Measurements from ENCODE around the gene XYLT1. TPM values are rescaled to one million over a fixed set of nuclear protein-coding genes. Genes with fewer than 3 reads are reported as not detected.

XYLT1 gene
- total RNA-seq, 1 donor from 2014 or later = 41.6 TPM

DNA sequence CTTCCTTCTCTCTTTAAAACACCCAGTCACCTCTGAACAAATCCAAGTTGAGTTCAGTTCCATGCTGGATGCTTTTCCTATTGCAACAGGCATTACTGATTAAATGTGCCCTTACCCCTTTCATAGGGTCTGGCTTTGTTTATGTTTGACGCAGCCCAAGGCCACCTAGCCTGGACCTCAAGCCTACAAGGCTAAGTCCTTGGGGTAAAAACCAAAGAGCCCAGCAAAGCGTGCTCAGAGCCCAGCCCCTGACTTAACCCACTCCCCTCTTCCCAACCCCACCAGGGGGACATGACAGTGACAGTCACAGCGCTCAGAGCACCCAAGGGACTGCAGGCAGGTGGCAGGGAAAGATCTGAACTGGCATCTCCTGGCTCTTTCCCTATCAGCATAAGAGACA, 200.6 kb downstream of the XYLT1 start:
- intact Hi-C loops (cut with micrococcal nuclease) = no loop called here

GRCh38 chr16:17269439-17269838, 201.3 kb downstream of the XYLT1 start:
- intact Hi-C loops (cut with micrococcal nuclease) = no loop called here

GRCh38 chr16:17266608-17267313, 204.0 kb downstream of the XYLT1 start:
- intact Hi-C loops (cut with micrococcal nuclease) = no loop called here

- intact Hi-C loops (cut with micrococcal nuclease) = no loop called here
These were observed 205.6 kb downstream of the XYLT1 start for GRCh38 chr16:17265154-17265553.

- intact Hi-C loops (cut with micrococcal nuclease) = loop anchor here (1.0 kb wide), 1 partner anchor 12 kb away; no protein-coding TSS in a partner anchor
These were observed 209.4 kb downstream of the XYLT1 start for GRCh38 chr16:17261197-17261858.

GRCh38 chr16:17260276-17260849, 210.4 kb downstream of the XYLT1 start:
- intact Hi-C loops (cut with micrococcal nuclease) = no loop called here

DNA sequence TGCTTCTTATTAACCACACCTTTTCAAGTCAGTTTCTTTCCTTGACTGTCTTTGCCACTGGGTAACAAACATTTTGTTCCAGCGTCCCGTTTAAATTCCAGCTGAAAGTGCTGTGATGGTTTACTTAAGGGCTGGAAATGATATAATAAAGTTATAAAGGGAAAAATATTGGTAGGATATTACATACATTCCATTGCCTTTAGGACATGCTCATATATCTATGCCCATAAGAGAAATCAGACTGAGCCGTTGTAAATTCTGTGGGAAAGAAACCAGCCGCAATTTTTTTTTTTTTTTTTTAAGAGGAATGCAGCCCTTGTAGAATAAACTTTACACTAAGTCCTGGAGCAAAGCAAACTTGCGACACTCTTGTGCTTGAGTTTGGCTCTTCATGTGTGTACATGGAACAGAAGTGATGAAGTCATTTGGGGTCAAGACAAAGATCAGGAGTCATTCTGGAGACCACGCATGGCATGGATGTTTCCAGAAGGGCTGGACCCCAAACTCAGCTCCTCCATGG, 210.9 kb downstream of the XYLT1 start:
- intact Hi-C loops (cut with micrococcal nuclease) = no loop called here

DNA sequence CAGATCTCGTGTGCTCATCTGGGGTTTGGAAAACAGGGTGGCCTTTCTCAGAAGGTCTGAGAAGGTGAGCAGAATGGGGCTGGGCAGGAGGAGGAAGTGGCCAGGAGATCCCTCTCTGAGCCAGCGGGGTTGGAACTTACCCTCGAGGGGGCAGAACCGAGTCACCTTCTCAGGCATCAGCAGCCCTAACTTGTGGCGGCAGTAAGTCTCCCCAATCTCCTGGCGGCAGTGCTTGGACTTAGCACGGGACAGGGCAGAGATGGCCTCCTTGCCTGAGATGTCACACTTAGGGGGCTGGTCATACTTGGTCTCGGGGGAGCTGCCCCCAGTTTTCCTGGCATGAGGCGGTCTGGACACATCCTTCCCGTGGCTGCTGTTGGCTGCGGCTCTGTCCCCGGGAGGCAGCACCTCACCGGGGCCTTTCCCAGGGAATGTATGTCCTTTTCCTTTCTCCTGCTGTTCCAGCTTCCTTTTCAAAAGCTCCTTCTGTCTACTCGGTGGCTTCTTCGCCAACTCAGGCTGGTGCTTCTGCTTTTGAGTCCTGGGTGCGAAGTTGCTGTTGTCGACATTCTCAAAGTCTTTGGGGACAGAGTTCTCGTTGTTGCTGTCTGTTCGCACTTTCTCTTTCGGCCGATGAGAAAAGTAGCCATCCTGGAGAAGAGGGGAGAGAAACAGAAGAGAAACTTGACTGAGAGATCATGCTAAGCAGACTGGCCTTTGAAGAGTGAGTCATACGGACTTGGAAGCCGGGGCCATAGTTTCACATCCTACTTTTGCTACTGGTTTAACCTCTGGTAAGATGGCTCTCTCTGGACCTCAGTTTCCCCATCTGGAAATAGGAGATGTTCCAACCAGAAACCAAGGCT, 211.7 kb downstream of the XYLT1 start:
- intact Hi-C loops (cut with micrococcal nuclease) = no loop called here

GRCh38 chr16:17258077-17258599, 212.6 kb downstream of the XYLT1 start:
- intact Hi-C loops (cut with micrococcal nuclease) = no loop called here

DNA sequence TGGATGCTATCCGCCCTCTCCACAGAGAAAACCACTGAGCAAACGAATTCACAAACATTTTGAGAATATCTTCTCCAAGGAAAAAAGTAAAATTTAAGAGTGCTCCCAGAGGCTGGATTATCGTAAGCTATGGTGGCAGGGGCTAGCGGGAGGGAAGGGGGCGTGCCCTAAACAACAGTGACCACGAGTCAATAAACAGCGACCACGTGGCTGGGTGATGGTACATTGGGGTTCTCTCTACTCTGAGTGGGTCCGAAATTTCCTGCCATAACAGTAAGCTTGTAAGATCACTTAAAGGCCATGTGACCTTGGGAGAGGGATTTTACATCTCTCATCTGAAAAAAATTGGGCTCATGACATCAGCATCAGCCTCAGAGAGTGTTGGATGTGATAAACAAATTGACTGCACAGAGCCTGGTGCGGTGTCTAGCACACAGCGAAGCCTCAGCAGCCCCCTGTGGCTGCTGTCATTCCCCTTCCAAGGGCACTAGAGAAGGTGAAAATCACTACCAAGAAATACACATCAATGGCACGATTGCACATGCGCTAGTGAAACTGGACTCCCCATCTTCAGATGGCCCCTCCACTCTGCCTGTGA, 213.2 kb downstream of the XYLT1 start:
- intact Hi-C loops (cut with micrococcal nuclease) = no loop called here

- intact Hi-C loops (cut with micrococcal nuclease) = no loop called here
These were observed 218.1 kb downstream of the XYLT1 start for GRCh38 chr16:17252701-17253100.

DNA sequence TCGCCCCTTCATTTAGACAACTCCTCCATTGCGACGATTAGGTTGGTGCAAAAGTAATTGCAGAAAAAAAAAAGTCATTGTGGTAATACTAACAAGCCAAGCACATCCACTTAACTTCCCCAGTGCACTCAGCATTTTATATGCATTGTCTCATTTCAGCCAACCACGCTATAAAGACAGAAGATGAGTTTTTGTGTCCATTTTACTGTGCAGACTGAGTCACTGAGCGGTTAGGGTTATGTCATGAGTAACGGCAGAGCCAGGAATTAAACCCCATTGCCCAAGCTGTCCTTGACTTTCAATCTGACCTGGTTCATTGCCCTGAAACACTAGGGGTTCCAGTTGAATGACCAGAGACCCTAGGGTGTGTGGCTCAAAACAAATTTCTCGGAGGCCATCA, 218.7 kb downstream of the XYLT1 start:
- intact Hi-C loops (cut with micrococcal nuclease) = no loop called here

GRCh38 chr16:17251496-17251895, 219.3 kb downstream of the XYLT1 start:
- intact Hi-C loops (cut with micrococcal nuclease) = no loop called here

GRCh38 chr16:17246974-17247732, 223.6 kb downstream of the XYLT1 start:
- intact Hi-C loops (cut with micrococcal nuclease) = no loop called here

GRCh38 chr16:17246268-17246885, 224.4 kb downstream of the XYLT1 start:
- intact Hi-C loops (cut with micrococcal nuclease) = no loop called here

GRCh38 chr16:17245776-17246175, 225.0 kb downstream of the XYLT1 start:
- intact Hi-C loops (cut with micrococcal nuclease) = no loop called here

- intact Hi-C loops (cut with micrococcal nuclease) = no loop called here
These were observed 225.7 kb downstream of the XYLT1 start for GRCh38 chr16:17244872-17245551.

DNA sequence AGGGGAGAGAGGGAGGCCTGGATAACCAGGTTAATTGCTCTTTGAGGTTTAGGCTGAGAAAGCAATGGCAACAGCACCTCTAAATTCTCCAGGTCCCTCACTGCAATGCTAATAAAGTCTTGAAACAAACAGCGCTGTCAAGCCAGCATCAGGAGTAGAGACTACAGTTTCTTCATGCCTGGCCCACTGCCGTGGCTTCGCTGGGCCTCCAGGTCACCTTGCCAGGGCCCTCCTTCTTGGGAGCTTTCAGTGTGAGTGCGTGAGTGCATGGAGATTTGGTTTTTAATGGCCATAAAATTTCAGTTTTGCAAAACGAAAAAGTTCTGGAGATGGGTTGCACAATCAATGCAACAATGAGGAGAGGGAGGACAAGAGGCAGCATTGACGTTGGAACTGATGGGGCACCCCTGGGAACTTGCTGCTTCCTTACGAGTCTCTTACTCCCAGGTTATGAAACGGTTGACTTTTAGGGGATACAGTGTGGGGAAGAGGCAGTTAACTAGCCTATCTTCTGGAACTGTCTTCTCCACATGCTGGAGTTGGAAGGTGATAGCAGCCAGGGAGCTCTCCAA, 229.4 kb downstream of the XYLT1 start:
- intact Hi-C loops (cut with micrococcal nuclease) = no loop called here
